ENCODE data around the gene COASY.
A peak's percentile ranks its signal among the peaks of the same experiment; 100 is the strongest.

DNA sequence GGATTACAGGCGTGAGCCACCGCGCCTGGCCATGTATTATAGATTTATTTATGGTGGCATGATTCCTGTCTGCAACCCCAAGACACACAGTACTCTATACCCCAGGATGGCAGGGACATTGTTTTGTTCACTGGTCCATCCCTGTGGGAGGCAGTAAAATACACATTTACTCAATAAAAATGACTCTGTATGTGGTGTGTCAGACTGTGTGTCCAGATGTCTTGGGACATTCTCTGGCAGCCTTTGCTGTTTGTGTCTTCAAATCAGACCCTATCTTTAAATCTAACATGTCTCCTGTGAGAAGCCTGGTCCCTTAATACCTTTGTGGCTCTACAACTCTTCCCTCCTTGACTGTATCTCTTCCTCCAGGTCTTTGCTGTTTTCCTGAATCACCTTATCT lies 1.7 kb upstream of the COASY start:
- TF ChIP-seq GATA2 (IDR thresholded peaks at IDR 0.05; ENCODE audit: low read depth, low read length) (peak; percentile 33; the same call in 1 of the 2 replicates), GATA3 (IDR thresholded peaks at IDR 0.05; ENCODE audit: low read depth, low read length) (no peak)
